ENCODE measurements around the gene VAMP4. TPM values are rescaled to one million over a fixed set of nuclear protein-coding genes. Genes with fewer than 3 reads are reported as not detected.
"Not testable (repeated sequence)": the region's sequence is repeated elsewhere in the genome, so short reads cannot be mapped to it uniquely, and the experiment has no call there.

Gene VAMP4
- total RNA-seq, 2 experiments from 2014 or later, result 14.7 to 16.1 TPM

- no peaks in the 10 kb centered on the region for H3K9me3 Mint-ChIP-seq
- H3K27me3 Mint-ChIP-seq, result peaks cover 22% of the 10 kb centered on the region
- ChIA-PET CTCF (interaction anchor here (1.7 kb wide), 1 partner anchor 30 kb away, joined by 3 read pairs; no protein-coding TSS in a partner anchor), POLR2A (no interaction called here)
- no peak overlapping the region for H3K27ac Mint-ChIP-seq
- H3K4me1 Mint-ChIP-seq, result no peaks in the 10 kb centered on the region
- H3K4me3 Mint-ChIP-seq, result no peak overlapping the region
- DNase-seq, result no peak
- no peaks in the 10 kb centered on the region for H3K36me3 Mint-ChIP-seq (ENCODE audit: low read depth)
Observed at GRCh38 chr1:171674431-171675405, 67.1 kb downstream of the VAMP4 start.

GRCh38 chr1:171670739-171671138 lies 71.1 kb downstream of the VAMP4 start:
- H3K4me1 Mint-ChIP-seq, result no peaks in the 10 kb centered on the region
- CTCF ChIA-PET, result no interaction called here
- H3K4me3 Mint-ChIP-seq, result no peak overlapping the region
- POLR2A ChIA-PET, result no interaction called here
- H3K9me3 Mint-ChIP-seq, result no peaks in the 10 kb centered on the region
- no peak overlapping the region for H3K27ac Mint-ChIP-seq
- H3K36me3 Mint-ChIP-seq (ENCODE audit: low read depth), result no peaks in the 10 kb centered on the region
- DNase-seq, result no peak
- H3K27me3 Mint-ChIP-seq, result peaks cover 18% of the 10 kb centered on the region

- DNase-seq, result no peak
- no peaks in the 10 kb centered on the region for H3K36me3 Mint-ChIP-seq (ENCODE audit: low read depth)
- no peak overlapping the region for H3K27ac Mint-ChIP-seq
- H3K27me3 Mint-ChIP-seq, result peaks cover 10% of the 10 kb centered on the region
- ChIA-PET POLR2A (no interaction called here), CTCF (interaction anchor here (1.2 kb wide), 1 partner anchor 73 kb away, joined by 3 read pairs; no protein-coding TSS in a partner anchor)
- no peaks in the 10 kb centered on the region for H3K9me3 Mint-ChIP-seq
- H3K4me3 Mint-ChIP-seq, result no peak overlapping the region
- H3K4me1 Mint-ChIP-seq, result no peaks in the 10 kb centered on the region
Observed at GRCh38 chr1:171668372-171668771, 73.5 kb downstream of the VAMP4 start.

GRCh38 chr1:171666114-171666769 lies 75.6 kb downstream of the VAMP4 start:
- DNase-seq, result no peak
- Mint-ChIP-seq H3K27ac (no peak overlapping the region), H3K9me3 (no peaks in the 10 kb centered on the region), H3K4me3 (no peak overlapping the region), H3K27me3 (peaks cover 3% of the 10 kb centered on the region), H3K36me3 (ENCODE audit: low read depth) (no peaks in the 10 kb centered on the region), H3K4me1 (no peaks in the 10 kb centered on the region)
- ChIA-PET POLR2A (no interaction called here), CTCF (no interaction called here)

- Mint-ChIP-seq H3K4me3 (no peak overlapping the region), H3K36me3 (ENCODE audit: low read depth) (no peaks in the 10 kb centered on the region), H3K4me1 (no peaks in the 10 kb centered on the region), H3K27me3 (peaks cover 3% of the 10 kb centered on the region), H3K9me3 (no peaks in the 10 kb centered on the region), H3K27ac (no peak overlapping the region)
- no peak for DNase-seq
- CTCF ChIA-PET, result no interaction called here
- POLR2A ChIA-PET, result no interaction called here
Observed at GRCh38 chr1:171664976-171665375, 76.9 kb downstream of the VAMP4 start.

- Mint-ChIP-seq H3K36me3 (ENCODE audit: low read depth) (no peaks in the 10 kb centered on the region), H3K9me3 (no peaks in the 10 kb centered on the region), H3K27me3 (peaks cover 3% of the 10 kb centered on the region), H3K27ac (no peak overlapping the region), H3K4me3 (no peak overlapping the region), H3K4me1 (no peaks in the 10 kb centered on the region)
- ChIA-PET CTCF (no interaction called here), POLR2A (no interaction called here)
- DNase-seq, result no peak
Observed at GRCh38 chr1:171663854-171664575, 77.8 kb downstream of the VAMP4 start.

- no peak for DNase-seq
- ChIA-PET CTCF (no interaction called here), POLR2A (no interaction called here)
- Mint-ChIP-seq H3K4me3 (no peak overlapping the region), H3K36me3 (ENCODE audit: low read depth) (no peaks in the 10 kb centered on the region), H3K9me3 (no peaks in the 10 kb centered on the region), H3K4me1 (no peaks in the 10 kb centered on the region), H3K27me3 (peaks cover 3% of the 10 kb centered on the region), H3K27ac (no peak overlapping the region)
Observed at GRCh38 chr1:171663036-171663853, 78.6 kb downstream of the VAMP4 start.

- ChIA-PET POLR2A (interaction anchor here (0.7 kb wide), 1 partner anchor 17 kb away, joined by 5 read pairs; no protein-coding TSS in a partner anchor), CTCF (no interaction called here)
- Mint-ChIP-seq H3K9me3 (no peaks in the 10 kb centered on the region), H3K27ac (no peak overlapping the region), H3K27me3 (peaks cover 3% of the 10 kb centered on the region), H3K4me1 (no peaks in the 10 kb centered on the region), H3K4me3 (no peak overlapping the region), H3K36me3 (ENCODE audit: low read depth) (no peaks in the 10 kb centered on the region)
- DNase-seq, result no peak
Observed at GRCh38 chr1:171661076-171661650, 80.7 kb downstream of the VAMP4 start.

GRCh38 chr1:171656206-171656605 lies 85.7 kb downstream of the VAMP4 start:
- H3K27me3 Mint-ChIP-seq, result peaks cover 16% of the 10 kb centered on the region
- DNase-seq; H3K4me3 Mint-ChIP-seq; H3K36me3 Mint-ChIP-seq (ENCODE audit: low read depth); H3K9me3 Mint-ChIP-seq; POLR2A ChIA-PET; H3K27ac Mint-ChIP-seq: not testable (repeated sequence)
- CTCF ChIA-PET, result interaction anchor here (0.6 to 2.7 kb wide), 3 partner anchors 11 to 157 kb away, joined by 3 to 26 read pairs (median 3); no protein-coding TSS in a partner anchor
- H3K4me1 Mint-ChIP-seq, result peaks cover 13% of the 10 kb centered on the region

GRCh38 chr1:171655746-171656116 lies 86.1 kb downstream of the VAMP4 start:
- POLR2A ChIA-PET, result no interaction called here
- no peak for DNase-seq
- no peaks in the 10 kb centered on the region for H3K36me3 Mint-ChIP-seq (ENCODE audit: low read depth)
- no peak overlapping the region for H3K27ac Mint-ChIP-seq
- peaks cover 17% of the 10 kb centered on the region for H3K27me3 Mint-ChIP-seq
- CTCF ChIA-PET, result interaction anchor here (1.0 to 2.7 kb wide), 3 partner anchors 11 to 300 kb away, joined by 3 to 26 read pairs (median 3); no protein-coding TSS in a partner anchor
- H3K9me3 Mint-ChIP-seq, result no peaks in the 10 kb centered on the region
- H3K4me1 Mint-ChIP-seq, result peaks cover 13% of the 10 kb centered on the region
- H3K4me3 Mint-ChIP-seq, result no peak overlapping the region

- H3K27ac Mint-ChIP-seq, result no peak overlapping the region
- H3K36me3 Mint-ChIP-seq (ENCODE audit: low read depth), result no peaks in the 10 kb centered on the region
- H3K4me3 Mint-ChIP-seq, result no peak overlapping the region
- H3K9me3 Mint-ChIP-seq, result no peaks in the 10 kb centered on the region
- peak; percentile 68 for DNase-seq
- ChIA-PET POLR2A (no interaction called here), CTCF (interaction anchor here (1.0 to 2.7 kb wide), 5 partner anchors 10 to 329 kb away, joined by 3 to 26 read pairs (median 3); no protein-coding TSS in a partner anchor)
- peaks cover 19% of the 10 kb centered on the region for H3K27me3 Mint-ChIP-seq
- H3K4me1 Mint-ChIP-seq, result peaks cover 13% of the 10 kb centered on the region
Observed at GRCh38 chr1:171654942-171655745, 86.7 kb downstream of the VAMP4 start.

All from activated CD4-positive, alpha-beta T cell treated with anti-CD3 and anti-CD28 coated beads, Interleukin-2, amount 10 ng/mL, durations not matched to agents 7 days and 5 days (primary cell).